KMS-11 (cell line): ENCODE results near the gene SACS.

Experiments used
- H2AFZ ChIP-seq: fragments of 200-600 bp; sonication (generic); 2 replicates; pipeline ENCODE4 v1.6.1; 2016; ENCODE audit warnings: antibody characterized with exemption, mixed run types, low read depth
- H3K27ac ChIP-seq: fragments of 200-600 bp; sonication (generic); 2 replicates; pipeline ENCODE4 v1.6.1; 2016; ENCODE audit warnings: mild to moderate bottlenecking, mixed run types
- H3K27me3 ChIP-seq: fragments of 200-600 bp; sonication (generic); 2 replicates; pipeline ENCODE4 v1.6.1; 2017; ENCODE audit warnings: mild to moderate bottlenecking, low read depth, mixed run types, moderate library complexity; ENCODE audit not compliant: insufficient read depth
- H3K36me3 ChIP-seq: fragments of 200-600 bp; sonication (generic); 2 replicates; pipeline ENCODE4 v1.6.1; 2017; ENCODE audit warnings: mild to moderate bottlenecking, mixed run types; ENCODE audit not compliant: insufficient read depth
- H3K4me1 ChIP-seq: fragments of 200-600 bp; sonication (generic); 2 replicates; pipeline ENCODE4 v1.6.1; 2016; ENCODE audit warnings: mild to moderate bottlenecking, low read depth, mixed run types; ENCODE audit not compliant: poor library complexity, severe bottlenecking
- H3K4me2 ChIP-seq: fragments of 200-600 bp; sonication (generic); 2 replicates; pipeline ENCODE4 v1.7.0; 2016; ENCODE audit warnings: mild to moderate bottlenecking, mixed run types
- H3K4me3 ChIP-seq: fragments of 200-600 bp; sonication (generic); IDR thresholded peaks from 2 replicates; pipeline ENCODE4 v1.6.1; 2017; ENCODE audit warnings: low read depth, low read length, mixed read lengths; ENCODE audit not compliant: insufficient read depth
- H3K79me2 ChIP-seq: fragments of 200-600 bp; sonication (generic); 2 replicates; pipeline ENCODE4 v1.6.1; 2016; ENCODE audit warnings: low read depth, mixed run types; ENCODE audit not compliant: insufficient read depth
- H3K9ac ChIP-seq: fragments of 200-600 bp; sonication (generic); 2 replicates; pipeline ENCODE4 v1.6.1; 2016; ENCODE audit warnings: mild to moderate bottlenecking, mixed run types
- H4K20me1 ChIP-seq: fragments of 200-600 bp; sonication (generic); 2 replicates; pipeline ENCODE4 v1.6.1; 2016; ENCODE audit warnings: mild to moderate bottlenecking, mixed run types; ENCODE audit not compliant: insufficient read depth
- CTCF ChIP-seq: fragments of 200-600 bp; sonication (generic); conservative IDR thresholded peaks from 2 replicates; pipeline ENCODE4 v1.6.1; 2017; ENCODE audit warnings: low read depth, mild to moderate bottlenecking, antibody characterized with exemption, low read length, moderate library complexity, mixed read lengths

Gene SACS

GRCh38 chr13:23391752-23392151, 41.8 kb downstream of the SACS start:
- no peak overlapping the region for H3K27ac ChIP-seq
- no peaks in the 10 kb centered on the region for H3K36me3 ChIP-seq
- H3K4me2 ChIP-seq = no peak overlapping the region
- H3K4me3 ChIP-seq = no peak overlapping the region
- no peaks in the 10 kb centered on the region for H3K4me1 ChIP-seq
- H3K27me3 ChIP-seq = no peaks in the 10 kb centered on the region
- no peak overlapping the region for H3K9ac ChIP-seq
- H2AFZ ChIP-seq = no peak overlapping the region
- no peak for TF ChIP-seq CTCF
- H3K79me2 ChIP-seq = no peaks in the 10 kb centered on the region
- H4K20me1 ChIP-seq = no peaks in the 10 kb centered on the region

GRCh38 chr13:23386533-23386932, 47.0 kb downstream of the SACS start:
- Histone ChIP-seq H3K27me3 (no peaks in the 10 kb centered on the region), H4K20me1 (no peaks in the 10 kb centered on the region), H3K9ac (no peak overlapping the region), H3K79me2 (no peaks in the 10 kb centered on the region), H3K4me1 (no peaks in the 10 kb centered on the region), H3K36me3 (no peaks in the 10 kb centered on the region), H3K4me2 (no peak overlapping the region), H2AFZ (no peak overlapping the region), H3K27ac (no peak overlapping the region), H3K4me3 (no peak overlapping the region)
- TF ChIP-seq CTCF = no peak

GRCh38 chr13:23385931-23386330, 47.6 kb downstream of the SACS start:
- no peak overlapping the region for H3K9ac ChIP-seq
- TF ChIP-seq CTCF = no peak
- no peaks in the 10 kb centered on the region for H3K27me3 ChIP-seq
- no peak overlapping the region for H3K27ac ChIP-seq
- H4K20me1 ChIP-seq = no peaks in the 10 kb centered on the region
- H3K4me3 ChIP-seq = no peak overlapping the region
- H3K4me1 ChIP-seq = no peaks in the 10 kb centered on the region
- no peak overlapping the region for H3K4me2 ChIP-seq
- no peaks in the 10 kb centered on the region for H3K79me2 ChIP-seq
- H2AFZ ChIP-seq = no peak overlapping the region
- H3K36me3 ChIP-seq = no peaks in the 10 kb centered on the region

- no peaks in the 10 kb centered on the region for H4K20me1 ChIP-seq
- no peak overlapping the region for H3K4me2 ChIP-seq
- no peak overlapping the region for H2AFZ ChIP-seq
- no peaks in the 10 kb centered on the region for H3K79me2 ChIP-seq
- no peaks in the 10 kb centered on the region for H3K4me1 ChIP-seq
- no peaks in the 10 kb centered on the region for H3K36me3 ChIP-seq
- H3K27ac ChIP-seq = no peak overlapping the region
- H3K9ac ChIP-seq = no peak overlapping the region
- H3K27me3 ChIP-seq = no peaks in the 10 kb centered on the region
- no peak overlapping the region for H3K4me3 ChIP-seq
- TF ChIP-seq CTCF = no peak
Measured at GRCh38 chr13:23384111-23384510, 49.4 kb downstream of the SACS start.

GRCh38 chr13:23383151-23383550, 50.4 kb downstream of the SACS start:
- Histone ChIP-seq H3K4me1 (no peaks in the 10 kb centered on the region), H3K4me2 (no peak overlapping the region), H3K27ac (no peak overlapping the region), H3K9ac (no peak overlapping the region), H4K20me1 (no peaks in the 10 kb centered on the region), H3K4me3 (no peak overlapping the region), H3K27me3 (no peaks in the 10 kb centered on the region), H3K36me3 (no peaks in the 10 kb centered on the region), H2AFZ (no peak overlapping the region), H3K79me2 (no peaks in the 10 kb centered on the region)
- TF ChIP-seq CTCF = no peak
